Colonic mucosa (tissue), 4 donors: ENCODE results near the gene ZNF526. TPM values are rescaled to one million over a fixed set of nuclear protein-coding genes. Genes with fewer than 3 reads are reported as not detected.

Experiments used
- DNase-seq: peaks from one replicate; pipeline ENCODE4 v3.0.0-alpha.2; 2020
- H3K27ac ChIP-seq: fragments of 200-600 bp; one replicate; pipeline ENCODE4 v1.8.0; 2021
- H3K27me3 ChIP-seq: fragments of 200-600 bp; one replicate; pipeline ENCODE4 v1.8.0; 2021
- H3K36me3 ChIP-seq: fragments of 200-600 bp; one replicate; pipeline ENCODE4 v1.8.0; 2021
- H3K4me1 ChIP-seq: fragments of 200-600 bp; one replicate; pipeline ENCODE4 v1.8.0; 2021; ENCODE audit warnings: mild to moderate bottlenecking
- H3K4me3 ChIP-seq: fragments of 200-600 bp; one replicate; pipeline ENCODE4 v1.8.0; 2021
- H3K9ac ChIP-seq, 2 donors: one replicate each; pipeline ENCODE4 v1.7.0; 2013; ENCODE audit warnings: control low read depth in 2 of 2, low read depth in 2 of 2, low read length in 2 of 2
- H3K9me3 ChIP-seq: fragments of 200-600 bp; one replicate; pipeline ENCODE4 v1.8.0; 2021
- CTCF ChIP-seq: fragments of 200-600 bp; IDR thresholded peaks from one replicate; pipeline ENCODE4 v1.8.0; 2022; ENCODE audit warnings: antibody characterized with exemption, mild to moderate bottlenecking
- intact Hi-C: fragments of 100-400 bp; cut with DNase I; formaldehyde crosslinking; loops from one replicate; pipeline ENCODE4 v1.14.1; 2022
- total RNA-seq, 2 donors: library from RNA; stranded (reverse); fragmentation: NEBNext Ultra II Directional in 1 of 2; extraction: Animal tissue kit (Norgen Biotek cat#: 25700) in 1 of 2; gene quantifications; one replicate each; pipeline ENCODE4 v1.2.1, GENCODE V29; 2021
- donor health status: healthy.
- donor health status: DM: no; HTN: no; CAD: no.
- donor health status: DM: no; HTN: no; CAD: no.

ZNF526 gene
- total RNA-seq, 2 donors from 2014 or later = 9.3 to 12.8 TPM

- intact Hi-C loops = no loop called here
- H3K9me3 ChIP-seq = no peaks in the 10 kb centered on the region
- no peak for TF ChIP-seq CTCF
- no peak overlapping the region for H3K27ac ChIP-seq
- no peaks in the 10 kb centered on the region for H3K27me3 ChIP-seq
- no peak overlapping the region for H3K4me3 ChIP-seq
- H3K36me3 ChIP-seq = no peaks in the 10 kb centered on the region
- DNase-seq = no peak
- H3K4me1 ChIP-seq = peaks cover 16% of the 10 kb centered on the region
- no peak overlapping the region for H3K9ac ChIP-seq
Observed at GRCh38 chr19:42276821-42277220, 56.7 kb downstream of the ZNF526 start.

Other genes starting within 250 kb of the ZNF526 start
- gene ATP1A3, start 226.1 kb upstream of the ZNF526 start, total RNA-seq = 1 to 10 TPM in 1 of 2 donors, under 1 TPM in 1; 0.35 to 1.9 TPM
- gene GRIK5, start 150.1 kb upstream of the ZNF526 start, total RNA-seq = 1 to 10 TPM in 1 of 2 donors, under 1 TPM in 1; 0.62 to 2.3 TPM
- gene ZNF574, start 144.1 kb upstream of the ZNF526 start, total RNA-seq = 10 to 100 TPM; 14.7 to 15.9 TPM
- 1 to 10 TPM; 2.1 to 4.0 TPM for gene POU2F2, start 87.9 kb upstream of the ZNF526 start, total RNA-seq
- 10 to 100 TPM; 27.0 to 33.8 TPM for gene DEDD2, start 2.6 kb upstream of the ZNF526 start, total RNA-seq
- gene GSK3A, start 22.3 kb downstream of the ZNF526 start, total RNA-seq = 10 to 100 TPM; 47.8 to 51.8 TPM
- gene ERF, start 34.8 kb downstream of the ZNF526 start, total RNA-seq = 10 to 100 TPM; 46.7 to 57.3 TPM
- 10 to 100 TPM; 47.8 to 54.6 TPM for gene CIC, start 48.9 kb downstream of the ZNF526 start, total RNA-seq
- gene PRR19, start 81.8 kb downstream of the ZNF526 start, total RNA-seq = 1 to 10 TPM in 1 of 2 donors, under 1 TPM in 1; 0.32 to 1.0 TPM
- 10 to 100 TPM; 42.5 to 53.0 TPM for gene PAFAH1B3, start 82.3 kb downstream of the ZNF526 start, total RNA-seq
- gene TMEM145, start 93.0 kb downstream of the ZNF526 start, total RNA-seq = under 1 TPM; 0.24 to 0.94 TPM
- 10 to 100 TPM; 13.4 to 16.5 TPM for gene MEGF8, start 105.3 kb downstream of the ZNF526 start, total RNA-seq
- gene CNFN, start 170.0 kb downstream of the ZNF526 start, total RNA-seq = 1 to 10 TPM; 4.7 to 5.5 TPM
- 10 to 100 TPM in 1 of 2 donors, 1 to 10 TPM in 1; 9.6 to 16.0 TPM for gene LIPE, start 207.1 kb downstream of the ZNF526 start, total RNA-seq
- gene CXCL17, start 222.6 kb downstream of the ZNF526 start, total RNA-seq = not detected